ENCODE data around the gene MOB4.
"Not testable (repeated sequence)": the region's sequence is repeated elsewhere in the genome, so short reads cannot be mapped to it uniquely, and the experiment has no call there.

The MOB4 gene

GRCh38 chr2:197514754-197515153 is 1.1 kb upstream of the MOB4 start:
- no peak for DNase-seq (ENCODE audit: low read depth)

GRCh38 chr2:197515315-197515738 is 539 bp upstream of the MOB4 start:
- DNase-seq (ENCODE audit: low read depth) = no peak

GRCh38 chr2:197516393-197516761 is 511 bp downstream of the MOB4 start:
- no peak for DNase-seq (ENCODE audit: low read depth)

DNA sequence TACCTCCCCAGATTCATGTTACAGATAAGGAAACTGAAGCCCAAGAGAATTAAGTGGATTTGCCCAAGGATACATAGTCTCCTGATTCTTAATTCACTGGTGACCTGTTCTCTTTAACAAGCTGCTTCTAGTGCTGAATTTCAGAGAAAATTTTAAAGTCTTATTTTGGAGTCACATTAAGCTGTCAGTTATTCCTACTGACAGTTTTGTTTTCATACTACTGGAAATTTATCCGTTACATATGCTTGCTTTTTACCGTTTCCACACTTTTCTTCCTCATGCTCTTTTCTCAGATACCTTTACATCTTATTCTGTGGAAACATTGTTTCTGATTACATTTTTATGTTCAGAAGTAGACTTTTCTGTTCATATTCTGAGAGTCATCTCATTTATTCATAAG is 1.3 kb downstream of the MOB4 start:
- DNase-seq (ENCODE audit: low read depth) = no peak

- DNase-seq (ENCODE audit: low read depth) = no peak
Measured at GRCh38 chr2:197538412-197538811, 22.5 kb downstream of the MOB4 start.

- DNase-seq (ENCODE audit: low read depth) = no peak
Measured at GRCh38 chr2:197539734-197540133, 23.9 kb downstream of the MOB4 start.

- DNase-seq (ENCODE audit: low read depth) = no peak
Measured at GRCh38 chr2:197543206-197543605, 27.3 kb downstream of the MOB4 start.

DNA sequence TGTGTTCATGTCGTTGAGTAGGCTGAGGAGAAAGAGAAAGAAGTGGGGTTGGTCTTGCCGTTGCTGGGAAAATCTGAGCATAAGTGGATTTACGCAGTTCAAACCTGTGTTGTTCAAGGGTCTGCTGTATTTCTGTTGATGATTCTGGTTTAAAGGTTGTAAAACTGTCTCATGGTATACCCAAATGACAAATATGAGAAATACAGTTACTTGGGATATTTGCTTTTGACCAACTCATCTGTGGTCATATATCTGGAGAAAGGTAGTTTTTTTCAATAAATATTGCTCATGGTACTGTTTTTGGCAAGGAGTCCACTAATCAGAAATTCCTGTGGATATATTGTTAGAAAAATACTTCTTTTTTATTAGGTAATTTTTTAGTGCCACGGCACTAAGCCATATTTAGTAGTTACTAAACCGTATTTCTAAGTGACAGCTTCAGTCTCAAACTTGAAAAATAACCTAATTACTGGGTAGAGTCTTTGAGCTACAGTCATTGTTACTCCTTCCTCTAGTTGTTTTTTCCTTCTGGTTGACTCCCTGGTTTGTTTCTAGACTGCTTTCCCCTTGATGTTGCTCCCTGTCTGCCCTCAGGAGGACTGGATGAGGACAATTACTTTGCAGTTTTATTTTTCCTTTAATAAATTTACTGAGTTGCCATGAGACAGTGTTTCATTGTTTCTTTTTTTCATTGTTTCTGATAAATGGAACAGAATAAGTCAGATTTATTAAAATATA is 31.5 kb downstream of the MOB4 start:
- DNase-seq (ENCODE audit: low read depth) = no peak

DNA sequence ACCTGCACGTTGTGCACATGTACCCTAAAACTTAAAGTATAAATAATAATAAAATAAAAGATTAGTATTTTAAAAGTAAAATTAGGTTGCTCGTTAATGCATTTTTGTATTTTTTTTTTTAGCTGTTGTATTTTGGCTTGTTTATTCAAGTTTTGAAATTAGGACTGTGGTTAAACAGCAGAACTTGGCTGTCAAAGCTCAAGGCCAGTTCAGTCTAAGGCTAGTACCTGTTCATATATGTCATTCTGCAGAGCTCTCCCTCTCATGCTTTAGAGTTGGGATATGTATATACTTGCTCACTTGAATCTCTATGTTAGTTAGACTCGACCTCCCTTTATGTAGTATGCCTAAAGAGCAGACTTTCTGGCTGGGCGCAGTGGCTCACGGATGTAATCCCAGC is 32.7 kb downstream of the MOB4 start:
- no peak for DNase-seq (ENCODE audit: low read depth)

DNA sequence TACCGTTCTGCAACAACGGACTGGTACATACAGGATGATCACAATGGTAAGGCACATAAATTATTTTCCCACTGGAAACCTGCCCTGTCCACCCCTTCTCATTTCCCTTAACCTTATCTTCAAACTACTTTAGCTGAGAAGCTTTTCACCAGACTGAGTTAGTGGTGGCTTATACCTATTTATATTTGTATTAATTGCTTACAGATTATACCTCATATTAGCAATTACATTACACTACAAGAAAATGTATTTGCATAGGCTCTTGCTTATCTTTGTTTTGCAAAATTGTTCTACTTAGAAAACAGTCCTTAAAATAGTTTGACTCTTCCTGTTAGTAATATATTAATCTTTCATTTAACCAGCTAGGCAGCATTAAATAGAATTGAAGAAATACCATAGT is 35.4 kb downstream of the MOB4 start:
- not testable (repeated sequence) for DNase-seq (ENCODE audit: low read depth)

DNA sequence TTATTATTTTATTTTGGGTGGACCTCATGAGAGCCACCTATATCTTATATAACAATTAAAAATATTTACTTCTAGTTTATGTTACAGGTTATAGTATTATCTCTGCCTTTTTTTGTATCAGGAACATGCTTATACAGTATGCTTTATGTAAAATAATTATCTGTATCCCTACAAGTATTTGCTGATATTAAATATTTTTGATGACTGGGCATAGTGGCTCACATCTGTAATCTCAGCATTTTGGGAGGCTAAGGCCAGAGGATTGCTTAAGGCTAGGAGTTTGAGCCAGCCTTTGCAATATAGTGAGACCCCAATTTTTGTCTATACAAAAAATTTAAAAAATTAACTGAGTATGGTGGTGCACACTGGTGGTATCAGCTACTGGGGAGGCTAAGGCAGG is 39.6 kb downstream of the MOB4 start:
- no peak for DNase-seq (ENCODE audit: low read depth)

- DNase-seq (ENCODE audit: low read depth) = no peak
Measured at GRCh38 chr2:197556456-197556855, 40.6 kb downstream of the MOB4 start.

GRCh38 chr2:197558393-197558792 is 42.5 kb downstream of the MOB4 start:
- DNase-seq (ENCODE audit: low read depth) = no peak

DNA sequence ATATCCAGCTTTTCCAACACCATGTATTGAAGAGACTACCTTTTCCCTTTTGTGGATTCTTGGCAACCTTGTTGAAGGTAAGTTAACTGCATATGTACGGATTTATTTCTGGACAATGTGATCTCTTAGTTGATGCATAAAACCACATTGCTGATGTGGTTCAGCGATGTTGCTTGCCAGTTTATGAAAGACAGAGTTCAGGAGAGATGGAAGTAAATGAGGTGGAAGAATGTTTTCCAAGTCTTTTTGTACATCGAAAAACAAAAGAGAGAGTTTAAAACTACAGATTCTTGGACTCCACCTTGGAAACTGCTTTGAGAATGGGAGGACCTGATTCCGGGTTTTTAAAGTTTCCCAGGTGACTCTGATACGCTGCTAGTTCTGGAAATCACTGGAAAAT is 43.8 kb downstream of the MOB4 start:
- no peak for DNase-seq (ENCODE audit: low read depth)

- no peak for DNase-seq (ENCODE audit: low read depth)
Measured at GRCh38 chr2:197560146-197560665, 44.3 kb downstream of the MOB4 start.

GRCh38 chr2:197571627-197572271 is 55.9 kb downstream of the MOB4 start:
- no peak for DNase-seq (ENCODE audit: low read depth)

DNA sequence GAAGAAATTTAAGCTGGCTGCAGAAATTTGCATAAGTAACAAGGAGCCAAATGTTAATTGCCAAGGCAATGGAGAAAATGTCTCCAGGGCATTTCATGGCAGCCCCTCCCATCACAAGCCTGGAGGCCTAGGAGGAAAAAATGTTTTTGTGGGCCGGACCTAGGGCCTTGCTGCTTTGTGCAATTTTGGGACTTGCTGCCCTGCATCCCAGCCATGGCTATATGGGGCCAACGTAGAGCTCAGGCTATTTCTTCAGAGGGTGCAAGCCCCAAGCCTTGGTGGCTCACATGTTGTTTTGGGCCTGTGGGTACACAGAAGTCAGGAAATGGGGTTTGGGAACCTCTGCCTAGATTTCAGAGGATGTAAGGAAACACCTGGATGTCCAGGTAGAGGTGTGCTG is 57.7 kb downstream of the MOB4 start:
- no peak for DNase-seq (ENCODE audit: low read depth)

DNA sequence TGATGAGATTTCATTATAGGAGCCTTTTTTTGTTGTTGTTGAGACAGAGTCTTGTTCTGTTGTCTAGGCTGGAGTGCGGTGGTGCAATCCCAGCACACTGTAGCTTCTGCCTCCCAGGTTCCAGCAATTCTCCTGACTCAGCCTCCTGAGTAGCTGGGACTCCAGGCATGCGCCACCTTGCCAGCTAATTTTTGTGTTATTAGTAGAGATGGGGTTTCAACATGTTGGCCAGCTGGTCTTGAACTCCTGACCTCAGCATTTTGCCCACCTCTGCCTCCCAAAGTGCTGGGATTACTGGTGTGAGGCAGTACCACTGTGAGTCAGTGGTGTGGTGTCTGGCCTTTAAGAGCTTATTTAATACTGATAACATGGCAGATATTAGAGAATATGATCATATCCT is 60.1 kb downstream of the MOB4 start:
- DNase-seq (ENCODE audit: low read depth) = no peak

DNA sequence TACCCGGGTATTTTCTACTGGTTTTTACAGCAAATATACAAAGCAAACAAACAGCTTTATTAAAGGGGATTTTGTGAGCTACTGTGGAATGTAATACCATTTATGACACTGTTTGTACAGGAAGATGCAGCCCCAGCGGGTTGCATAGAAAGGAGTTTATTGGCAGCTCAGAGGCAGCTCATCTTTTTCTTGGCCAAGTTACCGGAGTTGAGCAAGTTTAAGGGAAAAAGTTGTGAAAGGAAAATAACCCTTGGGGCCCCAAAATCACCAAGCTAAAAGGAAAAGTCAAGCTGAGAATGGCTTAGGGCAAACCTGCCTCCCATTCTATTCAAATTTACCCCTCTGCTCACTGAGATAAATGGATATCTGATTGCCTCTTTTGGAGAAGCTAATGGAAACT is 60.8 kb downstream of the MOB4 start:
- no peak for DNase-seq (ENCODE audit: low read depth)

DNA sequence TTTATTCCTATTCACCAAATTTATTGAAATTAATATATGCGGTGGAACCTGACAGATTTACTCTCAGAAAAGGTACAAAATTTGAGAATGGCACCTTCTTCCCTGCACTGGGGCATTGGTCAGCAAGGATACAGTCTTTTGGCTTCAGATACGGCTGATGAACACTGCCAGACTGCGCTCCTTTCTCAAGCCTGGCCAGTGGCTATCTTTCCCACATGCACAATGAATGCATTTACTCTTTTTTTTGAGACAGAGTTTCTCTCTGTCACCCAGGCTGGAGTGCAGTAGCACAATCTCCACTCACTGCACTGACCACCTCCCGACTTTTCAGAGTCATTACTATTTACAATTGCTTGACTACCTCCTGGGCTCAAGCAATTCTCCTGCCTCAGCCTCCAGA is 61.6 kb downstream of the MOB4 start:
- no peak for DNase-seq (ENCODE audit: low read depth)

- not testable (repeated sequence) for DNase-seq (ENCODE audit: low read depth)
Measured at GRCh38 chr2:197578294-197578693, 62.4 kb downstream of the MOB4 start.

GRCh38 chr2:197580166-197580565 is 64.3 kb downstream of the MOB4 start:
- DNase-seq (ENCODE audit: low read depth) = not testable (repeated sequence)

DNA sequence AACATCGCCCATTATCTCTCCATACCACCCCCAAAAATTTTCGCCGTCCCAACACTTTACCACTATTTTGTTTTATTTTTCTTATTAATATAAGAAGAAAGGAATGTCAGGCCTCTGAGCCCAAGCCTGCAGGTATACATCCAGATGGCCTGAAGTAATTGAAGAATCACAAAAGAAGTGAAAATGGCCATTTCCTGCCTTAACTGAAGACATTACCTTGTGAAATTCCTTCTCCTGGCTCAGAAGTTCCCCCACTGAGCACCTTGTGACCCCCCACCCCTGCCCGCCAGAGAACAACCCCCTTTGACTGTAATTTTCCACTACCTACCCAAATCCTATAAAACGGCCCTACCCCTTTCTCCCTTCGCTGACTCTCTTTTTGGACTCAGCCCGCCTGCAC is 71.4 kb downstream of the MOB4 start:
- DNase-seq (ENCODE audit: low read depth) = not testable (repeated sequence)
